ENCODE results near the gene CITED1.

Gene CITED1

GRCh38 chrX:72308566-72309296, 3.0 kb upstream of the CITED1 start:
- no peaks in the 10 kb centered on the region for H3K4me1 ChIP-seq (ENCODE audit: control insufficient read depth, insufficient read depth, low read length)
- H3K27me3 ChIP-seq (ENCODE audit: control insufficient read depth, insufficient read depth, low read length, poor library complexity, severe bottlenecking): peaks cover 60% of the 10 kb centered on the region
- no peak overlapping the region for H3K27ac ChIP-seq (ENCODE audit: insufficient read depth, low read depth, low read length, poor library complexity, severe bottlenecking)
- no peaks in the 10 kb centered on the region for H3K36me3 ChIP-seq (ENCODE audit: control insufficient read depth, insufficient read depth, low read length)
- no peaks in the 10 kb centered on the region for H3K9me3 ChIP-seq (ENCODE audit: control insufficient read depth, low read length)
- H3K4me3 ChIP-seq (ENCODE audit: insufficient read depth, low read depth, low read length): no peak overlapping the region
- WGBS, 2 experiments: 1 to 2% methylated on average over 24 of the region's 24 CpGs

GRCh38 chrX:72308209-72308565, 2.5 kb upstream of the CITED1 start:
- no peaks in the 10 kb centered on the region for H3K9me3 ChIP-seq (ENCODE audit: control insufficient read depth, low read length)
- H3K27ac ChIP-seq (ENCODE audit: insufficient read depth, low read depth, low read length, poor library complexity, severe bottlenecking): no peak overlapping the region
- no peak overlapping the region for H3K4me3 ChIP-seq (ENCODE audit: insufficient read depth, low read depth, low read length)
- WGBS, 2 experiments: 0 to 3% methylated on average over 5 to 7 of the region's 11 CpGs
- peaks cover 65% of the 10 kb centered on the region for H3K27me3 ChIP-seq (ENCODE audit: control insufficient read depth, insufficient read depth, low read length, poor library complexity, severe bottlenecking)
- H3K36me3 ChIP-seq (ENCODE audit: control insufficient read depth, insufficient read depth, low read length): no peaks in the 10 kb centered on the region
- H3K4me1 ChIP-seq (ENCODE audit: control insufficient read depth, insufficient read depth, low read length): no peaks in the 10 kb centered on the region

- Histone ChIP-seq H3K36me3 (ENCODE audit: control insufficient read depth, insufficient read depth, low read length) (no peaks in the 10 kb centered on the region), H3K9me3 (ENCODE audit: control insufficient read depth, low read length) (no peaks in the 10 kb centered on the region), H3K4me1 (ENCODE audit: control insufficient read depth, insufficient read depth, low read length) (no peaks in the 10 kb centered on the region), H3K27ac (ENCODE audit: insufficient read depth, low read depth, low read length, poor library complexity, severe bottlenecking) (no peak overlapping the region), H3K4me3 (ENCODE audit: insufficient read depth, low read depth, low read length) (no peak overlapping the region), H3K27me3 (ENCODE audit: control insufficient read depth, insufficient read depth, low read length, poor library complexity, severe bottlenecking) (peaks cover 71% of the 10 kb centered on the region)
- WGBS, 2 experiments: 2 to 4% methylated on average over 13 to 17 of the region's 17 CpGs
Observed at GRCh38 chrX:72307646-72308051, 1.9 kb upstream of the CITED1 start.

- H3K27me3 ChIP-seq (ENCODE audit: control insufficient read depth, insufficient read depth, low read length, poor library complexity, severe bottlenecking): peaks cover 76% of the 10 kb centered on the region
Observed at GRCh38 chrX:72306851-72307645, 1.3 kb upstream of the CITED1 start.

GRCh38 chrX:72306085-72306801, 529 bp upstream of the CITED1 start:
- Histone ChIP-seq H3K27ac (ENCODE audit: insufficient read depth, low read depth, low read length, poor library complexity, severe bottlenecking) (no peak overlapping the region), H3K4me1 (ENCODE audit: control insufficient read depth, insufficient read depth, low read length) (no peaks in the 10 kb centered on the region), H3K4me3 (ENCODE audit: insufficient read depth, low read depth, low read length) (peak overlapping the region; percentile 36), H3K27me3 (ENCODE audit: control insufficient read depth, insufficient read depth, low read length, poor library complexity, severe bottlenecking) (peaks cover 76% of the 10 kb centered on the region), H3K36me3 (ENCODE audit: control insufficient read depth, insufficient read depth, low read length) (no peaks in the 10 kb centered on the region), H3K9me3 (ENCODE audit: control insufficient read depth, low read length) (no peaks in the 10 kb centered on the region)
- WGBS, 2 experiments: 0% methylated on average over 92 of the region's 92 CpGs

More at GRCh38 chrX:72306851-72307645, 1.3 kb upstream of the CITED1 start:
- Histone ChIP-seq H3K4me3 (ENCODE audit: insufficient read depth, low read depth, low read length) (peak overlapping the region; percentile 36), H3K27ac (ENCODE audit: insufficient read depth, low read depth, low read length, poor library complexity, severe bottlenecking) (no peak overlapping the region), H3K36me3 (ENCODE audit: control insufficient read depth, insufficient read depth, low read length) (no peaks in the 10 kb centered on the region), H3K9me3 (ENCODE audit: control insufficient read depth, low read length) (no peaks in the 10 kb centered on the region), H3K4me1 (ENCODE audit: control insufficient read depth, insufficient read depth, low read length) (no peaks in the 10 kb centered on the region)
- WGBS, 2 experiments: 1% methylated on average over 56 of the region's 56 CpGs

- H3K27me3 ChIP-seq (ENCODE audit: control insufficient read depth, insufficient read depth, low read length, poor library complexity, severe bottlenecking): peaks cover 74% of the 10 kb centered on the region
- no peak overlapping the region for H3K27ac ChIP-seq (ENCODE audit: insufficient read depth, low read depth, low read length, poor library complexity, severe bottlenecking)
- no peaks in the 10 kb centered on the region for H3K9me3 ChIP-seq (ENCODE audit: control insufficient read depth, low read length)
- no peaks in the 10 kb centered on the region for H3K36me3 ChIP-seq (ENCODE audit: control insufficient read depth, insufficient read depth, low read length)
- peak overlapping the region; percentile 36 for H3K4me3 ChIP-seq (ENCODE audit: insufficient read depth, low read depth, low read length)
- no peaks in the 10 kb centered on the region for H3K4me1 ChIP-seq (ENCODE audit: control insufficient read depth, insufficient read depth, low read length)
- 0% methylated on average over 26 of the region's 26 CpGs for WGBS, 2 experiments
Observed at GRCh38 chrX:72304877-72305276, 837 bp downstream of the CITED1 start.

GRCh38 chrX:72301781-72302180, 3.9 kb downstream of the CITED1 start:
- 93 to 97% methylated on average over 9 of the region's 9 CpGs for WGBS, 2 experiments
- Histone ChIP-seq H3K4me3 (ENCODE audit: insufficient read depth, low read depth, low read length) (no peak overlapping the region), H3K4me1 (ENCODE audit: control insufficient read depth, insufficient read depth, low read length) (no peaks in the 10 kb centered on the region), H3K9me3 (ENCODE audit: control insufficient read depth, low read length) (no peaks in the 10 kb centered on the region), H3K27ac (ENCODE audit: insufficient read depth, low read depth, low read length, poor library complexity, severe bottlenecking) (no peak overlapping the region), H3K36me3 (ENCODE audit: control insufficient read depth, insufficient read depth, low read length) (no peaks in the 10 kb centered on the region), H3K27me3 (ENCODE audit: control insufficient read depth, insufficient read depth, low read length, poor library complexity, severe bottlenecking) (peaks cover 44% of the 10 kb centered on the region)

- WGBS, 2 experiments: 93% methylated on average over 4 of the region's 4 CpGs
- no peaks in the 10 kb centered on the region for H3K9me3 ChIP-seq (ENCODE audit: control insufficient read depth, low read length)
- H3K27me3 ChIP-seq (ENCODE audit: control insufficient read depth, insufficient read depth, low read length, poor library complexity, severe bottlenecking): peaks cover 33% of the 10 kb centered on the region
- H3K4me3 ChIP-seq (ENCODE audit: insufficient read depth, low read depth, low read length): no peak overlapping the region
- H3K4me1 ChIP-seq (ENCODE audit: control insufficient read depth, insufficient read depth, low read length): no peaks in the 10 kb centered on the region
- no peak overlapping the region for H3K27ac ChIP-seq (ENCODE audit: insufficient read depth, low read depth, low read length, poor library complexity, severe bottlenecking)
- no peaks in the 10 kb centered on the region for H3K36me3 ChIP-seq (ENCODE audit: control insufficient read depth, insufficient read depth, low read length)
Observed at GRCh38 chrX:72299891-72300630, 5.7 kb downstream of the CITED1 start.

GRCh38 chrX:72297953-72298730, 7.6 kb downstream of the CITED1 start:
- no peaks in the 10 kb centered on the region for H3K36me3 ChIP-seq (ENCODE audit: control insufficient read depth, insufficient read depth, low read length)
- H3K4me3 ChIP-seq (ENCODE audit: insufficient read depth, low read depth, low read length): no peak overlapping the region
- 43 to 51% methylated on average over 3 to 4 of the region's 4 CpGs for WGBS, 2 experiments
- no peaks in the 10 kb centered on the region for H3K9me3 ChIP-seq (ENCODE audit: control insufficient read depth, low read length)
- no peak overlapping the region for H3K27ac ChIP-seq (ENCODE audit: insufficient read depth, low read depth, low read length, poor library complexity, severe bottlenecking)
- peaks cover 13% of the 10 kb centered on the region for H3K27me3 ChIP-seq (ENCODE audit: control insufficient read depth, insufficient read depth, low read length, poor library complexity, severe bottlenecking)
- H3K4me1 ChIP-seq (ENCODE audit: control insufficient read depth, insufficient read depth, low read length): no peaks in the 10 kb centered on the region
